Right ventricle myocardium superior (tissue), 1 donor: ENCODE results near the gene ITM2A. TPM values are rescaled to one million over a fixed set of nuclear protein-coding genes. Genes with fewer than 3 reads are reported as not detected.
A peak's percentile ranks its signal among the peaks of the same experiment; 100 is the strongest.

Source experiments
- ATAC-seq: fragments of 200-7000 bp; cut with Tn5 transposase; one replicate; pipeline ENCODE4 v1.9.1; 2020; ENCODE audit warnings: mild to moderate bottlenecking; ENCODE audit not compliant: poor library complexity
- DNase-seq: peaks from one replicate; pipeline ENCODE4 v3.0.0-alpha.2; 2020
- intact Hi-C: fragments of 100-400 bp; cut with DNase I; formaldehyde crosslinking; loops from one replicate; pipeline ENCODE4 v1.11.2; 2022
- long read RNA-seq: library from polyadenylated mRNA; unstranded; transcript quantifications from one replicate; pipeline ENCODE4 v2.0.0, GENCODE V29; 2021
- total RNA-seq: library from RNA; stranded (reverse); fragmentation: NEBNext Ultra II Directional; extraction: Animal tissue kit (Norgen Biotek cat#: 25700); gene quantifications from one replicate; pipeline ENCODE4 v1.2.1, GENCODE V29; 2021
- donor health status: DM: no; HTN: yes; CAD: no; lungs with severe emphysema.

The ITM2A gene
- total RNA-seq, result 70.9 TPM
- long read RNA-seq, transcript ITM2A-201 (6 exons, 1,641 nt), result major isoform, 93 of 114 reads
- long read RNA-seq, transcript ITM2A-202 (5 exons, 1,698 nt), result minor isoform, 5 of 114 reads
- long read RNA-seq, partial matches to known transcripts, result 4 of 114 reads
- long read RNA-seq, other reads (novel, unspliced or antisense), result 12 of 114 reads

- DNase-seq (peak; percentile 61), ATAC-seq (peak; percentile 63)
- intact Hi-C loops, result no loop called here
Observed at GRCh38 chrX:79366873-79367749, at the start of gene ITM2A. TSS of gene ITM2A (minus strand) at chrX:79367334. CDS start at chrX:79367215, 119 bp downstream.

GRCh38 chrX:79415056-79415455 lies 47.9 kb upstream of the ITM2A start:
- ATAC-seq, result no peak
- intact Hi-C loops, result no loop called here

DNA sequence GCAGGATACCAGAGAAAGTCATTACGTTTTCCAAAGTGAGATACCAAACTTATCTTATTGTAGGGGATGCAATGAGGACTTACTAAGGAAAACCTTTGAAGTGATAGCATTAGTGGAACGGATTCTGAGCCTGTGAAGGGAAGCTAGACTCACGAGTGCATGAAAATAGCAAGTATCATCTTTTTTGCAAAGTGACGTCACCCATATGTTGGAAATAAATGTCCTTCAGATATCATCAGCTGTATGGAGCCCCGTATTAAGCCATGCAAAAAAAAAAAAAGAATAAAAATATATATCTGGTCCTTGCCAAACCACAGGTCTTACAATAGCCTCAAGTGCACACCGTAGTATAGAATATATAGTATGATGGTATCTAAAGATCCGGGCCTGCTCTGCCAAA lies 46.8 kb upstream of the ITM2A start:
- ATAC-seq (no peak), DNase-seq (no peak)
- intact Hi-C loops, result no loop called here

More at GRCh38 chrX:79415056-79415455, 47.9 kb upstream of the ITM2A start:
- no peak for DNase-seq

GRCh38 chrX:79412972-79413371 lies 45.8 kb upstream of the ITM2A start:
- DNase-seq (no peak), ATAC-seq (no peak)
- intact Hi-C loops, result no loop called here

DNA sequence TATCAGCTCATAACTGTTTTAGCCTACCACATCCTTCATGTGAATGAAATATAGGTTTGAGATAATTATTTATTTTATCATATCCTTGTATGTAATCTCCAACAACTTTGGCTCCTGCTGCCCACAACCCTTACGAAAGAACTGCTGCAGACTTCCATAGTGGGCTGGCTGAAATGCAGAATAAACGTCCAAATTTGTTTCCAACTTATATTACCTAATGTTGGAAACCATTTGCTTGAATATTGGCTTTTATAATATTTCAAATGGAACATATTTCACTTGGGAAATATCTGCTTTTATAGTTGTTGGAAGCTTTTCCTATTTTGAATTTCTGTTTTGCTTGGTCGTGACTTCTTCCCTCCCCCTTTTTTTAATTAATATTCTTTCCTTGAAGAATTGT lies 45.0 kb upstream of the ITM2A start:
- ATAC-seq (no peak), DNase-seq (no peak)
- intact Hi-C loops, result no loop called here

- intact Hi-C loops, result no loop called here
- DNase-seq, result no peak
- ATAC-seq, result no peak
Observed at GRCh38 chrX:79409657-79410056, 42.5 kb upstream of the ITM2A start.

GRCh38 chrX:79408623-79409322 lies 41.6 kb upstream of the ITM2A start:
- no peak for ATAC-seq
- intact Hi-C loops, result no loop called here
- no peak for DNase-seq

DNA sequence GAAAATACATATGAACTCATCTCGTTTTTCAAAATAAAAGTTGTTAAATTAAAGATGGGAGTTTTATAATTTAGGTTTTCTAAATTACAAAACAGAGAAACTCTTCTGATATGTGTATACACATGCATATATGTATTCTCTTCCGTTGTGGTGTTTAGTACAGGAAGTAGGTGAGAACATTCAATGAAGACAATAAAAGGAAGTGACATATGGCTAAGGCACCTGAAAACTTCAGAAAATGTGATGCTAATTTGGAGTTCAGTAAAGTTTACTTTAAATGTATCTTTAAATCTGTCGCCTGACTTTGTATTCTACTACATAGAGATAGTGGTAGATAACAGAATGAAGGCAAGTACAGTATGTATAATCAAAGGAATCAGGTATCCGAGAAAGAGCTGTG lies 33.5 kb upstream of the ITM2A start:
- no peak for DNase-seq
- no peak for ATAC-seq
- intact Hi-C loops, result no loop called here

DNA sequence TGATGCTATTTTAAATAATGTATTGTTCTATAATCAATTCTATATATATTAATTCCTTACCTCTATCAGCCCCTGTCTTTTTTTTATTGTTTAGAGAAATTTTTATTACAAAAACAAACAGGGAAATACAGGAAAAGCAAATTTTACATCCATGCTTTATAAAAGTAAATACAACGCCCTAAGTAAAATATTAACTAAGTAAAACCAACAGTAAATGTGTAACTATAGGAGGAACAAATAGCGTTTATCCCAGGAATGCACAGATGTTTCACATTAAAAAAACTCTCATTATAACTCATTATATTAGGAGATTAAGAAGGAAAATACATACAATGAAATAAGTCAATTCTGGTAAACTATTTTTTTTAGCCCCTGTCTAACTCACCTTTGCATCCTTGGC lies 8.2 kb upstream of the ITM2A start:
- ATAC-seq, result no peak
- intact Hi-C loops, result no loop called here
- DNase-seq, result no peak

DNA sequence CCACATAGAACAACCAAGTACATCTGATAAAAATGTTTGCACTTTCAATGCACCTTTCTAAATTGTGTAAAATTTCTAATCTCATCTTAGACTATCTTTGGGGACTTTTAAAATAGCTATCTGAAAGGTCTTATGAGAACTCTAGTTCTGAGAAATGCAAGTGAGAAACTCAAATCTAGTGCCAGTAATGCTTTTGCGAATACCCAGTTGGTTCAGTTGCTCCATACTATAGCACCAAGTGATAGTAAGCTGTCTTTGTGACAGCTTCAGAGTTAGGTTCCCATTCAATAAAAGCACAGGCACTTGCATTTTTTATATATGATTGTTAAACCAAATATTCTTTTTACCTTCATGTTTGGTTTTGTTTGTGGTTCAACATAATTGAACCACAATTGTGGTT lies 4.5 kb upstream of the ITM2A start:
- no peak for ATAC-seq
- intact Hi-C loops, result no loop called here
- DNase-seq, result no peak

DNA sequence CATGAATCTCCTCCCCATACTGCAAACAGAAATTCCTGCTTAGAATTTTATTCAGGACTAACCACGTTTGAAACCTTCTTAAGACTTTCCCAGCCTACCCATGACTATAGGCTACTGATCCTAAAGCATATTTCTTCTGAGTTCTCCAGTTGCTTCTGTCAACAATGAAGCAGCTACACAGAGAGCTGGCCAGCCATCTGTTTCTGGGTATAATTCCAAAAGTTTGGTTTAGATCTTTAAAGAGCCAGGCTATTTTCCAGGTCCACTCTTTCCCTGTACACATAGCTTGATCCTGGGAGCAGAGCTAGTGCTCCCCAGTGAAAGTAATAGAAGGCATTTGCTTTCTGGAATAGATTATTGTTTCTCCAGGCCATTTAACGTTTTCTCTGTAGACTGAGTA lies 4.0 kb upstream of the ITM2A start:
- ATAC-seq, result no peak
- DNase-seq, result no peak
- intact Hi-C loops, result no loop called here

- DNase-seq (no peak), ATAC-seq (no peak)
- intact Hi-C loops, result no loop called here
Observed at GRCh38 chrX:79369871-79370270, 2.7 kb upstream of the ITM2A start.

DNA sequence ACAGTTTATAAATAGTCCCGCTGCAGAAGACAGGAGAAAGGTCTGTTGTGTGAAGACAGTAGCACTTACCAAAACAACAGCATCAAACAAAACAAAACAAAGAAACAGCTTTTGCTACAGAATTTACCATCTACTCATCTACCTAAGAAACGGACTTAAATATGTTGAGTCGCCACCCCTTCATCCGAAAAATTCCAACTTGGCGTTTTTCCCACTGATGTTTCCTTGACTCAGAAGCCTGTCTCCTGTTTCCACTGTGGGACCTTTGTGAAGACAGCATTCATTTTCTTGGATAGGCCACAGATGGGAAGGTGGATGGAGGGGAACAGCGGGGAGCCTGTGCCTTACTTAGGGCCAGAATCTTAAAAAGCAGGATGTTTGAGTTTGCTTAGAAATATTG lies 1.3 kb upstream of the ITM2A start:
- ATAC-seq (no peak), DNase-seq (no peak)
- intact Hi-C loops, result no loop called here

DNA sequence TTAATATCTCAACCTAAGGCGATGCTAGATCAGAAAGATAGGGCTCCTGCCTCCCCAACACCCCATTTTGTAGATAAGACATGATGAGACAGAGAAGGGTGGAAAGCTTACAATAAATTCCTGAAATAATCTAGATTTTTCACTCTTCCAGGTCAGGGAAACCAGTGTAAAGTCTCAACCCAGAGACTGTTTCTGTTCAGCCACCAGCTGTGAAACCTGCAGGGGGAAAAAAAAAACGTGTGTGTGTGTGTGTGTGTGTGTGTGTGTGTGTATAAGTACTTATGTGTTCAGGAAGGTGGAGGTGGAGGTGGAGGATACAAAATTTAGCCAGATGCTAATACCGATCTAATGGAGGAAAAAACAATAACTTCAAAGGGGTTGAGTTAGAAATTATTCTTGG lies 773 bp upstream of the ITM2A start:
- intact Hi-C loops, result no loop called here
- DNase-seq, result no peak
- no peak for ATAC-seq

- ATAC-seq (no peak), DNase-seq (no peak)
- intact Hi-C loops, result no loop called here
Observed at GRCh38 chrX:79366556-79366872, 620 bp downstream of the ITM2A start.

- ATAC-seq (no peak), DNase-seq (no peak)
- intact Hi-C loops, result no loop called here
Observed at GRCh38 chrX:79365591-79365990, 1.5 kb downstream of the ITM2A start.

DNA sequence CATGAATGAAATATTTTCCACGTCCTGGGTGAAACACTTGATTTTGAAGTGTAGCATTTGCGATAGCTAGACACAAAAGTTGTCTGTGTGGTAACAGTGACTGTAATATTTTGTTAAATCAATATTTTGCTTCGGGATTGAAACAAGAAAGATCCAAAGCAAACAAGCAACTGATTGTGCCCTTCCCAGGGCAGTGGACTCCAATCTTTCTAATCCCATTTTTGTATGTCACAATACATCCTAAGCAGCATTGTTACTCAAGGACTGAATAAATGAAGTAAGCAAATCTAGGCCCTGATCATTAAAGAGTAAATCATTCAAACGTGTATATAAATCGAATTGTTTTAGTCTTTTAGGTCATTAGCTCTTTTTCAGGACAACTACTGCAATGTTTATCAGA lies 2.8 kb downstream of the ITM2A start:
- intact Hi-C loops, result no loop called here
- ATAC-seq (no peak), DNase-seq (no peak)

- no peak for ATAC-seq
Observed at GRCh38 chrX:79361192-79361870, 5.8 kb downstream of the ITM2A start.

More at GRCh38 chrX:79361192-79361870, 5.8 kb downstream of the ITM2A start:
- intact Hi-C loops, result no loop called here
- no peak for DNase-seq
